ENCODE data around the gene KLHL21. TPM values are rescaled to one million over a fixed set of nuclear protein-coding genes. Genes with fewer than 3 reads are reported as not detected.

KLHL21 gene
- total RNA-seq, 2 donors from 2014 or later, result 10.9 to 13.2 TPM

DNA sequence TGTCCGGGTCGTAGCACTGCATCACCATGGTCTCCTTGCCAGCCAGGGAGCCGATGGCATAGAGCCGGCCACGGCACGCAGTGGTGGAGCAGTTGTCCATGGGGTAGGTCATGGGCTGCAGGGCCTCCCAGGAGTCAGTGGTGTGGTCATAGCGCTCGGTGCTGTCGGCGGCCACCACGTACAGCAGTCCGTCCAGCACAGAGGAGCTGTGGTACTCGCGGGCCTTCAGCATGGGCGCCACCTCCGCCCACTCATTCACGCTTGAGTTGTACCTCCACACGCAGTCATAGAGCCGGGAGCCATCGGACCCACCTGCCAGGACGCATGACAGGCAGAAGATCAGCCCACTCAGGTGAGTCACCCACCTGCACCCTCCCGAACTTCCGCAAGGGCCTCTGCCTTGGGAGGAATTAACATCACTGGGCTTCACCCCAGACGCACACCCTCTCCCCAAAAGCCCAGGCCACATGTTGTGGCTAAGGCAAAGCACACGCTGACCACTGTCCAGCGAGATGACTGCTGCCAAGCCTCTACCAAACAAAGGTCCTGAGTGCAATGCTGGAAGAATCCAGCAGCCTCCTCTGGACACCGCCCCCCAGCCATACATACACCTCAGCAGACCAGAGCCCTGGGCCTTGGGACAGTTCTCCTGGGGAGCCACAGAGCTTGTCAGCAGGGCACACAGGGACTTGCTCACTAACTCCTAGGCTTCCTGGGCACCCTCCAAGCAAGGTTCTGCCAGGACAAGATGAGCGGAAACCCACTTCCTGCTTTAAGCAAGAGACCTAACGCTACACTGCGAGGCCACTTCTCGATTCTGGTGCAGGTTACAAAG is 3.3 kb downstream of the KLHL21 start:
- Histone ChIP-seq H3K9me3 (ENCODE audit: control insufficient read depth, low read length) (no peaks in the 10 kb centered on the region), H3K27ac (ENCODE audit: low read depth, low read length) (no peak overlapping the region), H3K27me3 (ENCODE audit: control insufficient read depth, insufficient read depth, low read length, poor library complexity, severe bottlenecking) (no peaks in the 10 kb centered on the region), H3K9ac (ENCODE audit: extremely low read depth, low read length, poor library complexity, severe bottlenecking) (no peak overlapping the region), H3K4me3 (ENCODE audit: low read length) (no peak overlapping the region), H3K4me1 (ENCODE audit: control insufficient read depth, insufficient read depth, low read length) (peaks cover 10% of the 10 kb centered on the region), H3K36me3 (ENCODE audit: control insufficient read depth, insufficient read depth, low read length) (peaks cover 38% of the 10 kb centered on the region)
- DNase-seq, result no peak
- H3K36me3 Mint-ChIP-seq (ENCODE audit: low read depth), result peaks cover 28% of the 10 kb centered on the region
- H3K27me3 Mint-ChIP-seq (ENCODE audit: insufficient read depth), result no peaks in the 10 kb centered on the region
- no peak overlapping the region for H3K4me3 Mint-ChIP-seq
- WGBS, 2 experiments (ENCODE audit: insufficient coverage in 1 of 2, insufficient read length in 1 of 2), result 94 to 96% methylated on average over 20 to 31 of the region's 31 CpGs
- TF ChIP-seq, protein P1, sequence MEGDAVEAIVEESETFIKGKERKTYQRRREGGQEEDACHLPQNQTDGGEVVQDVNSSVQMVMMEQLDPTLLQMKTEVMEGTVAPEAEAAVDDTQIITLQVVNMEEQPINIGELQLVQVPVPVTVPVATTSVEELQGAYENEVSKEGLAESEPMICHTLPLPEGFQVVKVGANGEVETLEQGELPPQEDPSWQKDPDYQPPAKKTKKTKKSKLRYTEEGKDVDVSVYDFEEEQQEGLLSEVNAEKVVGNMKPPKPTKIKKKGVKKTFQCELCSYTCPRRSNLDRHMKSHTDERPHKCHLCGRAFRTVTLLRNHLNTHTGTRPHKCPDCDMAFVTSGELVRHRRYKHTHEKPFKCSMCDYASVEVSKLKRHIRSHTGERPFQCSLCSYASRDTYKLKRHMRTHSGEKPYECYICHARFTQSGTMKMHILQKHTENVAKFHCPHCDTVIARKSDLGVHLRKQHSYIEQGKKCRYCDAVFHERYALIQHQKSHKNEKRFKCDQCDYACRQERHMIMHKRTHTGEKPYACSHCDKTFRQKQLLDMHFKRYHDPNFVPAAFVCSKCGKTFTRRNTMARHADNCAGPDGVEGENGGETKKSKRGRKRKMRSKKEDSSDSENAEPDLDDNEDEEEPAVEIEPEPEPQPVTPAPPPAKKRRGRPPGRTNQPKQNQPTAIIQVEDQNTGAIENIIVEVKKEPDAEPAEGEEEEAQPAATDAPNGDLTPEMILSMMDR (conservative IDR thresholded peaks at IDR 0.05), result no peak
- peak overlapping the region; percentile 12 for H3K27ac Mint-ChIP-seq
- H3K9me3 Mint-ChIP-seq, result no peaks in the 10 kb centered on the region
- peaks cover 18% of the 10 kb centered on the region for H3K4me1 Mint-ChIP-seq

DNA sequence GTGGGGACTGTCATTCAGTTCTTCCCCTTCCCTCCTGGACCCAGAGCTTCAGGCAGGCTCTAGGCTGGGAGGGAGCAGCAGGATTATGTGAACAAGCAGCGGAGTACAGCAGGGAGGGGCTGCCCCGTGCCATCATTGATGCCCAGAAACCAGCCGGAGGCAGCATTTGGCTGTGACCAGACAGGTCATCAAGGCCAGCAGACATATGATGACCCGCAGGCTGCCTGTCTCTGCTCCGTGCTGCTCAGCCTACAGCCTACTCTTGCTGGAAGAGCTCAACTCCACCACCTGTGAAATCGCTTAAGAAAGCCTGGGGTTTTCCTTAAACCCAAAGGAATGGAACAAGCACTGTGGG is 4.9 kb downstream of the KLHL21 start:
- Histone ChIP-seq H3K4me3 (ENCODE audit: low read length) (no peak overlapping the region), H3K9me3 (ENCODE audit: control insufficient read depth, low read length) (no peaks in the 10 kb centered on the region), H3K4me1 (ENCODE audit: control insufficient read depth, insufficient read depth, low read length) (peaks cover 4% of the 10 kb centered on the region), H3K9ac (ENCODE audit: extremely low read depth, low read length, poor library complexity, severe bottlenecking) (no peak overlapping the region), H3K27me3 (ENCODE audit: control insufficient read depth, insufficient read depth, low read length, poor library complexity, severe bottlenecking) (no peaks in the 10 kb centered on the region), H3K27ac (ENCODE audit: low read depth, low read length) (no peak overlapping the region), H3K36me3 (ENCODE audit: control insufficient read depth, insufficient read depth, low read length) (peaks cover 53% of the 10 kb centered on the region)
- H3K9me3 Mint-ChIP-seq, result no peaks in the 10 kb centered on the region
- H3K4me1 Mint-ChIP-seq, result peaks cover 8% of the 10 kb centered on the region
- 92% methylated on average over 6 of the region's 6 CpGs for WGBS, 2 experiments (ENCODE audit: insufficient coverage in 1 of 2, insufficient read length in 1 of 2)
- DNase-seq, result peak; percentile 35
- H3K36me3 Mint-ChIP-seq (ENCODE audit: low read depth), result peaks cover 34% of the 10 kb centered on the region
- H3K4me3 Mint-ChIP-seq, result no peak overlapping the region
- no peak overlapping the region for H3K27ac Mint-ChIP-seq
- H3K27me3 Mint-ChIP-seq (ENCODE audit: insufficient read depth), result no peaks in the 10 kb centered on the region
- TF ChIP-seq, protein P1 (conservative IDR thresholded peaks at IDR 0.05), result no peak

DNA sequence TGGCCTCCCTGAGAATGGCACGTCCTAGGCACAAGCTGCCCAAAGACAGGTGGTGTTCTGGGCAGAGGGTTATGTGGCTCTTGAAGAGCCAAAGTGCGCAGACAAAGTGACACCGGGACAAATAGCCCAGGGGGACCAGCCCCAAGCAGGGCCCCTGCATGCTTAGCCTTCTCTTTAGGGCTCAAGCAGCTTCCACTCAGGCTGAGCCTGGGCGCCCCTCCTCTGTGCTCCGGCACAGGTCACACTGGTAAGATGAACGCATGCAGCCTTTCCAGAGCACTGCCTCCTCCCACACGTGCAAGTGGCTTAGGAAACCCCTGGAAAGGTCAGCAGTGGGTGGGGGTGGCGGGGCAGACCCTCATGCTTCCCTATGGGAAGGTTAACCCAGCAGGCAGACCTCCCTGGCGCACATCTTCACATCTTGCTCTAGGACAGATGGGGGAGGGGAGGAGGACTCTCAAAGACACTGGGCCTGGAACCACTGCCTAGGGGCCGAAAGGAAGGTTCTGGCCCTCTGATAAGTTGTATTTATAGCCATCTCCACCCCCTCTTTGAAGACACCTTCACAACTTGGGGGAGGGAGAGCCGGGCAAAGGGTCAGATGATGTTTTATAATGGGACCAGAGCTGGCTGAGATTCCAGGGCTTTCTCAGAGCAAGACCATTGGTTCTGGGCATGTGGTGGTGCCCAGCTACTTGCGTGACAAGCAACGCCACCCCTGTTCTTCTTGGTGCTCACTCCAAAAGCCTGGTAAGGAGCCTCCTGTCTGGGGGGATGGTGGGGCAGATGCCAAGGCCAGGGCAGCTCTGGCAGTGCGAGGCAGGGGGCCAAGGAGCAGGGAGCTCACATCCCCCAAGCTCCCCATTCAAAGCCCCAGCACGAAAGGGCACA is 5.5 kb downstream of the KLHL21 start:
- peaks cover 8% of the 10 kb centered on the region for H3K4me1 Mint-ChIP-seq
- Histone ChIP-seq H3K4me3 (ENCODE audit: low read length) (no peak overlapping the region), H3K4me1 (ENCODE audit: control insufficient read depth, insufficient read depth, low read length) (peaks cover 4% of the 10 kb centered on the region), H3K36me3 (ENCODE audit: control insufficient read depth, insufficient read depth, low read length) (peaks cover 59% of the 10 kb centered on the region), H3K9ac (ENCODE audit: extremely low read depth, low read length, poor library complexity, severe bottlenecking) (no peak overlapping the region), H3K27ac (ENCODE audit: low read depth, low read length) (no peak overlapping the region), H3K9me3 (ENCODE audit: control insufficient read depth, low read length) (no peaks in the 10 kb centered on the region), H3K27me3 (ENCODE audit: control insufficient read depth, insufficient read depth, low read length, poor library complexity, severe bottlenecking) (no peaks in the 10 kb centered on the region)
- H3K36me3 Mint-ChIP-seq (ENCODE audit: low read depth), result peaks cover 34% of the 10 kb centered on the region
- peak; percentile 35 for DNase-seq
- WGBS, 2 experiments (ENCODE audit: insufficient coverage in 1 of 2, insufficient read length in 1 of 2), result 90 to 99% methylated on average over 10 to 15 of the region's 15 CpGs
- H3K9me3 Mint-ChIP-seq, result no peaks in the 10 kb centered on the region
- TF ChIP-seq, protein P1 (conservative IDR thresholded peaks at IDR 0.05), result no peak
- no peak overlapping the region for H3K27ac Mint-ChIP-seq
- no peak overlapping the region for H3K4me3 Mint-ChIP-seq
- no peaks in the 10 kb centered on the region for H3K27me3 Mint-ChIP-seq (ENCODE audit: insufficient read depth)
